Fibroblast of gingiva (primary cell): Measurements from ENCODE around the gene GTF2A1L.
"Not testable (repeated sequence)": the region's sequence is repeated elsewhere in the genome, so short reads cannot be mapped to it uniquely, and the experiment has no call there.

Source experiments
- DNase-seq: peaks from one replicate; pipeline ENCODE4 v3.0.0-alpha.2; 2011; ENCODE audit warnings: low read depth

GTF2A1L gene, protein sequence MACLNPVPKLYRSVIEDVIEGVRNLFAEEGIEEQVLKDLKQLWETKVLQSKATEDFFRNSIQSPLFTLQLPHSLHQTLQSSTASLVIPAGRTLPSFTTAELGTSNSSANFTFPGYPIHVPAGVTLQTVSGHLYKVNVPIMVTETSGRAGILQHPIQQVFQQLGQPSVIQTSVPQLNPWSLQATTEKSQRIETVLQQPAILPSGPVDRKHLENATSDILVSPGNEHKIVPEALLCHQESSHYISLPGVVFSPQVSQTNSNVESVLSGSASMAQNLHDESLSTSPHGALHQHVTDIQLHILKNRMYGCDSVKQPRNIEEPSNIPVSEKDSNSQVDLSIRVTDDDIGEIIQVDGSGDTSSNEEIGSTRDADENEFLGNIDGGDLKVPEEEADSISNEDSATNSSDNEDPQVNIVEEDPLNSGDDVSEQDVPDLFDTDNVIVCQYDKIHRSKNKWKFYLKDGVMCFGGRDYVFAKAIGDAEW

GRCh38 chr2:48617618-48618017, at the start of gene GTF2A1L:
Gene GTF2A1L (plus strand): TSS chr2:48617856. CDS start chr2:48617875, 19 bp downstream.
- DNase-seq, result no peak

DNA sequence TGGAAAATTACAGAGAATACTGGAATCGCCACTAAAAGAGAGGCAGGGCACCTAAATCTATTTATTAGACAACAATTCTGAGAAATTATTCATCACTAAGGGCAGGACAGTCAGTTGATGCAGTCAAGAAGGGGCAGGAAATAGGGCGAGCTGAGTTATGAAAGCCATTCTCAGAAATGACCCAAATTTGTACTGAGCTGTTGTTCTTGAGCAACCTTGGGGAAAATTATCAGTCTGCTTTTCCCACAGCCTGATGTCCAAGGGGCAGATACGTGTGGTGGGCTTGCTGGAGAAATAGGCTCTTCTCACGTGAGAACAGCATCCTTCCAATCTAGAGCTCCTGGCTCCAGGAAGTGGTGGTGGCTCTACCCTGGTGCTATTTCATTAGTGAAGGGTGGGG, 49.1 kb upstream of the GTF2A1L start:
- peak; percentile 68 for DNase-seq

GRCh38 chr2:48569433-48569832, 48.2 kb upstream of the GTF2A1L start:
- DNase-seq, result no peak

DNA sequence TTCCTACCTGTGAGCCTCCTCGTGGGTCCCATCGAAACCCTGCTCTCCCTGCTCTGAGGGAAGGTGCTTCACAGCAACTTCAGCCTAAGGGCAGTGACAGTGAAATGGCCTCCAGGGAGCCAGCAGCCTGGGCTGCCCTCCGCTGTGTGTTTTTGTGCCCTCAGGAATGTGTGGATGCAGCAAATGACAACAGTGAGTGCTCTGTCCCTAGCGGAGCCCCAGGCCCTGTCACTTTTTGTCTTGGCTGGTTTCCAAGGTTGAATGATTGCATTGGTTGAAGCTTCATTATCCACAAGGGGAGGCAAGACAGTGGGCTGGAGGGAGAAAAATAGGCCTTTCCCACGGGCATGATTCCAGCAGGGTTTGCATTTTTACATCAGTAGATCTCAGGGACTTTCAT, 44.8 kb upstream of the GTF2A1L start:
- DNase-seq, result no peak

DNA sequence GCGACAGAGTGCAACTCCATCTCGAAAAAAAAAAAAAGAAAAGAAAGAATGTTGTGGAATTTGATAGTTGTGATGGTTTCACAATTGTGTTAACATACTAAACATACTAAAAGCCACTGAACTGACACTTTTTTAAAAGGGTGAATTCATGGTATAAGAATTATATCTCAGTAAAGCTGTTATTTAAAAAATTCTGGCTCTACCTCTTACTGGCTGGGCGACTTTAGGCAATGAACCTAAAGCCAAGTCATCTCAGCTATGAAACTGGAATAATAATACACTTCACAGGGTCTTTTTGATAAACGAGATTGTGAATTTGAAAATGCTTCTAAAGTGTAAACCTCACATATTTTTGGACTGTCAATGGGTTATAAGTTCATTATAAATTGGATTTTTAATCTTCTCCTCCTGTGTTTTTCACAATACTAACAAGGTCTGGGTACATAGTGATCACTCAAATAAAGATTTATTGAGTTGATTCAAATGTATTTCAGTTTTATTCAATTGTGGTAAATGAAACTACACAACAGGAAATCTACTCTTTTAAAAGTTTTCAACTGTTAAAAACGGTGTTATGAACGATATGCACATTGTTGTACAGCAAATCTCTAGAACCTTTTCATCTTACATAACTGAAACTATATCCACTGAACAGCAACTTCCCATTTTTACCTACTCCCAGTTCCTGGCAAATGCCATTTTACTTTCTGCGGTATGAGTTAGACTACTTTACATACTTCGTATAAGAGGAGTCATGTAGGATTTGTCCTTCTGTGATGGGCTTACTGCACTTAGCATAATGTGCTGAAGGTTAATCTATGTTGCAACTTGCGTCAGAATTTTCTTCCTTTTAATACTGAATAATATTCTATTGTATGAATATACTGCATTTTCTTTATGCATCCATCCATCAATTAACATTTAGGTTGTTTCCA, 43.0 kb upstream of the GTF2A1L start:
- DNase-seq, result no peak

DNA sequence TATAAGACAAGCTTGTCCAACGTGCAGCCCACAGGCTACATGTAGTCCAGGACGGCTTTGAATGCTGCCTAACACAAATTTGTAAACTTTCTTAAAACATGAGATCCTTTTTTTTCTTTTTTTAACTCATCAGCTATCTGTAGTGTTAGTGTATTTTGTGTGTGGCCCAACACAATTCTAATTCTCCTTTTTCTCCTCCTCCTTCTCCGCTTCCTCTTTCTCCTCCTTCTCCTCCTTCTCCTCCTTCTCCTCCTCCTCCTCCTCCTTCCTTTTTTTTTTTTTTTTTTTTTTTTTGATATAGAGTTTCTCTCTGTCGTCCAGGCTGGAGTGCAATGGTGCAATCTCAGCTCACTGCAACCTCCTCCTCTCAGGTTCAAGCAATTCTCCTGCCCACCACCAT, 39.3 kb upstream of the GTF2A1L start:
- DNase-seq, result no peak

DNA sequence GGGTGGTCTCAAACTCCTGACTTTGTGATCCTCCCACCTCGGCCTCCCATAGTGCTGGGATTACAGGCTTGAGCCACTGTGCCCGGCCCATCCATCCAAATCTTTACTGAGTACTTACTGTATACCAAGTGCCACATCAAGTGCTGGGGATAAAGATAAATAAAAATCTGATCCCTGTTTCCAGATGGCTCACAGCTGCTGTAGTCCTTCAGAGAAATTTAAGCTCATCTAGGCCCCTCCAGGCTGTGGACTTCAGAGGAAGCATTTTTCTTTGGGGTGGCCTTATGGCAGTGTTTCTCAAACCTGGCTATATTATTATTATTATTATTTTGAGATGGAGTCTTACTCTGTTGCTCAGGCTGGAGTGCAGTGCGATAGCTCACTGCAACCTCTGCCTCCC, 33.7 kb upstream of the GTF2A1L start:
- no peak for DNase-seq

DNA sequence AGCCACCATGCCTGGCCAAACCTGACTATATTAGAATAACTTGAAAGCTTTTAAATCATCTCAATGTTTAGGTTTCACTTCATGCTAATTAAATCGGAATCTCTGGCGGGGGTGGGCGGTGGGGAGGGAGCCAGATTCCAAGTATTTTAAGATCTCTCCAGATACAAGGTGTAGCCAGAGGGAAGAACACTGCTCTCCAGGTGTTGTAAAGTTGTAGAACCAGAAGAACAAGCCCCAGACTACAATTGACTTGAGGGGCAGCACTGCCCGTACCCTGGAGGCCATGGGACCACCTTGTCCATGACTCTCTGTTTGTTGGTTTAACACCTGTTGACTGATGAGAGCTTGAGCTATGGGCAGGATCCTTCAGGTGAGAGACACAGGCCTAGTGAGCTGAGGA, 33.1 kb upstream of the GTF2A1L start:
- DNase-seq, result no peak

- no peak for DNase-seq
Observed at GRCh38 chr2:48586433-48586832, 31.2 kb upstream of the GTF2A1L start.

DNA sequence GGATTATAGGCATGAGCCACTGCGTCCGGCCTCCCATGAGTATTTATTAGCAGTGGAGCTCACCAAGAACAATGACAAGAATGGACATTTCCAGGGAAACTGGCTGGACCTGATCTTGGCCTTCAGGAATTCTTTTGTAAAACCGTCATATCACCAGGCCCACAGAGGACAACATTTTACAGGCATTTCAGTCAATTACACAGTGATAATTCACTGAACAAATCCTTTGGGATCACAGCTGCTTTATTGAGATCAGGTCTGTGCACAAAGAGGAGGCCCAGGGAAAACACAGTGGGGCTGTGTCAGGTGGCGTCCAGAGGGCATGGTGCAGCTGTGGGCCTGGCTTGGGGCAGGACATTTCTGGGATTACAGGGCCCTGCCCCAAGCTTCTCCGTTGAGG, 30.1 kb upstream of the GTF2A1L start:
- no peak for DNase-seq

GRCh38 chr2:48587961-48588360, 29.7 kb upstream of the GTF2A1L start:
- no peak for DNase-seq

GRCh38 chr2:48588745-48589144, 28.9 kb upstream of the GTF2A1L start:
- no peak for DNase-seq

DNA sequence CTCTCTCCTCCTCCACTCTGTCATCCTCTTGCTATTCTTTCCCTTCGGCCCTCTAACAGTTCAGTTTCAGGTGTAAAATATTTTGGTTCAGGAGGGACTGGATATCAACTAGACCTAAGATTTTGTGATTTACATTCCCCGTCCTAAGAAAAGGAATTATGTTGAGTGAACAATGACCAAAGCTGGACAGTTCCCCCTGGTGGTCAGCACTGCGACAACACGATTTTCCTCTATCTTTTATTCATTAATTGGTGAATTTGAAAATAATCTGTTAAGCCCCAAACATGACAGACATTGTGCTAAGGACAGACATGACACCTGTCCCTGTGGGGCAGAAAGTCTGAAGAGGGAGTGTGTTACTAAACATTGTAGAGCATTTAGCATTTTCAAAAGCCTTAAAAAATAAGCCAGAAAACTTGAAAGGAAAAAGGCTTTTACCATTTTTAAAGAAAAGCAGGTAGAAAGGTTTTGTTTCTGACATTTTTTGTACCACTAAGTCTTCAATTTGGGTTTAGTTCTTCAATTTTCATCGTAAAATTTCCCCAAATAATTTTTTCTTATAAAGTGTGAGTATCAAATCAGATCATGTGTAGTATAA, 28.4 kb upstream of the GTF2A1L start:
- DNase-seq, result peak; percentile 30

- DNase-seq, result no peak
Observed at GRCh38 chr2:48590017-48590416, 27.6 kb upstream of the GTF2A1L start.

DNA sequence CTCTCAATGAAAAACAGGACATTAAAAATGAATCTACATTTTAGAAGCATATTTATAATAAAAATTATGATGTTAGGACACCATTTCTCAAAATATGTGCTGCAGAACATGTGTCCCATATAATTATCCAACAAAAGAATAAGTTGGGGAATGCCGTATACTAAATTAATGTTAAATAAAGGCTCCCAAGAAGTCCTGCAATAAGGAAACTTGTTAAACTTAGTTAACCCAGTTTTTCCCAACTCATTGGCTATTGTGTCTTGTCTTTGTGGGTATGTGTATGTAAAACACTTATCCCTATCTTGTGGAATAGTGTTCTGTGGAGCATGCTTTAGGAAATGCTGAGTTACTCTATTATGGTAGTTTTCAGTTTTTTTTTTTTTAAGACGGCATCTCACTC, 25.6 kb upstream of the GTF2A1L start:
- DNase-seq, result no peak

- DNase-seq, result not testable (repeated sequence)
Observed at GRCh38 chr2:48596751-48597150, 20.9 kb upstream of the GTF2A1L start.

- DNase-seq, result no peak
Observed at GRCh38 chr2:48597492-48597891, 20.2 kb upstream of the GTF2A1L start.

- peak; percentile 26 for DNase-seq
Observed at GRCh38 chr2:48600204-48600813, 17.3 kb upstream of the GTF2A1L start.

GRCh38 chr2:48600917-48601316, 16.7 kb upstream of the GTF2A1L start:
- DNase-seq, result peak; percentile 65

- no peak for DNase-seq
Observed at GRCh38 chr2:48601349-48601748, 16.3 kb upstream of the GTF2A1L start.

DNA sequence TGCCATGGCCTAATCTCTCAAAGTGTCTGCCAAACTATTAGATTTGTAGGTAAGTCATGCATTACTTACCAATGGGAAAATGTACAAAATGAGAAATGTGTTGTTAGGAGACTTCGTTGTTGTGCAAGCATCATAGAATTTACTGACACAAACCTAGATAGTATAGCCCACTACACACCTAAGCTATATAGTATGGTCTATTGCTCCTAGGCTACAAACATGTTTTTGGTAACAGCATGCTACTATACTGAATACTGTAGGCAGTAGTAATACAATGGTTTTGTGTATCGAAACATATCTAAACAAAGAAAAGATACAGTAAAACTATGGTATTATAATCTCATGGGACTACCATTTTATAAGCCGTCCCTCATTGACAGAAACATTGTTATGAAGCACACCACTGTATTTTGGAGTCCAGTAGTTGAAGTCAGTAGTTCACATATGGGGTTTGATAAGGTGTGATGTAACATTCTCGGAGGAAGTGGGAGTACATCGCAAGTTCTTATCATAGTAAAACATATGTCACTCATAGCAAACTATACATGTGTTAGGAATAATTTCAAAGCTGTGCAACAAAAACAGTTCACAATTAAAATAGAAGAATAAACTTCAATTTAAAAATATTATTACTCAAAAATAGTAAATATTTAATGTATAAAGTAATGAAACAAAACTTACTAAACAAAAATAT, 12.0 kb upstream of the GTF2A1L start:
- no peak for DNase-seq
